WTC11 (cell line): ENCODE results near the gene ESYT2.

Experiments used
- ATF3 ChIP-seq: sonication (generic); formaldehyde crosslinking; conservative IDR thresholded peaks from 2 replicates; pipeline ENCODE4 v1.8.1; 2022; ENCODE audit warnings: mild to moderate bottlenecking, missing genetic modification reagents
- E2F5 ChIP-seq: sonication (generic); formaldehyde crosslinking; IDR thresholded peaks from 2 replicates; pipeline ENCODE4 v1.8.1; 2022; ENCODE audit warnings: mild to moderate bottlenecking, moderate library complexity, missing genetic modification reagents
- FOXP4 ChIP-seq: sonication (generic); formaldehyde crosslinking; IDR thresholded peaks from 2 replicates; pipeline ENCODE4 v1.8.0; 2022; ENCODE audit warnings: mild to moderate bottlenecking, missing genetic modification reagents
- GRHL2 ChIP-seq: fragments of 250-450 bp; sonication (Bioruptor Pico); IDR thresholded peaks from 2 replicates; pipeline ENCODE4 v1.8.0; 2022; ENCODE audit warnings: mild to moderate bottlenecking, moderate library complexity; ENCODE audit not compliant: insufficient replicate concordance, severe bottlenecking
- MAX ChIP-seq: sonication (generic); formaldehyde crosslinking; IDR thresholded peaks from 2 replicates; pipeline ENCODE4 v1.8.0; 2022; ENCODE audit warnings: mild to moderate bottlenecking, missing genetic modification reagents
- NR2C2 ChIP-seq: sonication (generic); formaldehyde crosslinking; IDR thresholded peaks from 2 replicates; pipeline ENCODE4 v1.8.0; 2022; ENCODE audit warnings: mild to moderate bottlenecking, missing genetic modification reagents
- RORB ChIP-seq: fragments of 250-450 bp; sonication (Bioruptor Pico); IDR thresholded peaks from 2 replicates; pipeline ENCODE4 v1.9.0; 2021; ENCODE audit warnings: mild to moderate bottlenecking
- SMAD3 ChIP-seq: sonication (generic); formaldehyde crosslinking; IDR thresholded peaks from 2 replicates; pipeline ENCODE4 v1.8.0; 2022; ENCODE audit warnings: missing genetic modification reagents, mild to moderate bottlenecking, borderline replicate concordance
- SP1 ChIP-seq: sonication (generic); formaldehyde crosslinking; conservative IDR thresholded peaks from 2 replicates; pipeline ENCODE4 v1.8.1; 2022; ENCODE audit warnings: missing genetic modification reagents
- TCF7 ChIP-seq: sonication (generic); formaldehyde crosslinking; IDR thresholded peaks from 2 replicates; pipeline ENCODE4 v1.8.0; 2022; ENCODE audit warnings: mild to moderate bottlenecking, low read depth, missing genetic modification reagents, moderate library complexity
- TP53 ChIP-seq: sonication (generic); formaldehyde crosslinking; IDR thresholded peaks from 2 replicates; pipeline ENCODE4 v1.8.1; 2023; ENCODE audit warnings: mild to moderate bottlenecking, missing genetic modification reagents
- ZNF512 ChIP-seq: sonication (generic); formaldehyde crosslinking; IDR thresholded peaks from 2 replicates; pipeline ENCODE4 v1.8.1; 2022; ENCODE audit warnings: missing genetic modification reagents, borderline replicate concordance
- TF ChIP-seq, protein P1 (sequence below): fragments of 200-600 bp; IDR thresholded peaks from 2 replicates; pipeline ENCODE4 v1.8.0; 2022; ENCODE audit warnings: antibody characterized with exemption
- TF ChIP-seq, protein P2 (sequence below): sonication (generic); formaldehyde crosslinking; IDR thresholded peaks from 2 replicates; pipeline ENCODE4 v1.8.1; 2023; ENCODE audit warnings: mild to moderate bottlenecking, missing genetic modification reagents, moderate library complexity

- TF ChIP-seq ZNF512: no peak
- no peak for TF ChIP-seq MAX (CRISPR knock-in tag)
- TF ChIP-seq, protein P1, sequence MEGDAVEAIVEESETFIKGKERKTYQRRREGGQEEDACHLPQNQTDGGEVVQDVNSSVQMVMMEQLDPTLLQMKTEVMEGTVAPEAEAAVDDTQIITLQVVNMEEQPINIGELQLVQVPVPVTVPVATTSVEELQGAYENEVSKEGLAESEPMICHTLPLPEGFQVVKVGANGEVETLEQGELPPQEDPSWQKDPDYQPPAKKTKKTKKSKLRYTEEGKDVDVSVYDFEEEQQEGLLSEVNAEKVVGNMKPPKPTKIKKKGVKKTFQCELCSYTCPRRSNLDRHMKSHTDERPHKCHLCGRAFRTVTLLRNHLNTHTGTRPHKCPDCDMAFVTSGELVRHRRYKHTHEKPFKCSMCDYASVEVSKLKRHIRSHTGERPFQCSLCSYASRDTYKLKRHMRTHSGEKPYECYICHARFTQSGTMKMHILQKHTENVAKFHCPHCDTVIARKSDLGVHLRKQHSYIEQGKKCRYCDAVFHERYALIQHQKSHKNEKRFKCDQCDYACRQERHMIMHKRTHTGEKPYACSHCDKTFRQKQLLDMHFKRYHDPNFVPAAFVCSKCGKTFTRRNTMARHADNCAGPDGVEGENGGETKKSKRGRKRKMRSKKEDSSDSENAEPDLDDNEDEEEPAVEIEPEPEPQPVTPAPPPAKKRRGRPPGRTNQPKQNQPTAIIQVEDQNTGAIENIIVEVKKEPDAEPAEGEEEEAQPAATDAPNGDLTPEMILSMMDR: no peak
- TF ChIP-seq TP53 (CRISPR knock-in tag): no peak
- TF ChIP-seq TCF7 (CRISPR knock-in tag): no peak
- TF ChIP-seq E2F5 (CRISPR knock-in tag): no peak
- no peak for TF ChIP-seq FOXP4 (CRISPR knock-in tag)
- TF ChIP-seq, protein P2, sequence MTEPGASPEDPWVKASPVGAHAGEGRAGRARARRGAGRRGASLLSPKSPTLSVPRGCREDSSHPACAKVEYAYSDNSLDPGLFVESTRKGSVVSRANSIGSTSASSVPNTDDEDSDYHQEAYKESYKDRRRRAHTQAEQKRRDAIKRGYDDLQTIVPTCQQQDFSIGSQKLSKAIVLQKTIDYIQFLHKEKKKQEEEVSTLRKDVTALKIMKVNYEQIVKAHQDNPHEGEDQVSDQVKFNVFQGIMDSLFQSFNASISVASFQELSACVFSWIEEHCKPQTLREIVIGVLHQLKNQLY (CRISPR knock-in tag): no peak
- TF ChIP-seq GRHL2 (CRISPR knock-in tag): no peak
- no peak for TF ChIP-seq NR2C2 (CRISPR knock-in tag)
- TF ChIP-seq ATF3: no peak
- TF ChIP-seq RORB (CRISPR knock-in tag): no peak
- TF ChIP-seq SP1 (CRISPR knock-in tag): no peak
- TF ChIP-seq SMAD3 (CRISPR knock-in tag): no peak
These were observed 5.8 kb upstream of the ESYT2 start for GRCh38 chr7:158834878-158835784.
